Trophoblast cell (in vitro differentiated cells and primary cell): Measurements from ENCODE around the gene TANK.

ENCODE experiments used
- DNase-seq, 2 donors: peaks; one replicate each; pipeline ENCODE4 v3.0.0-alpha.2; 2016
- H2AFZ ChIP-seq: 2 replicates; pipeline ENCODE4 v1.6.1; 2013; ENCODE audit warnings: low read length, moderate library complexity, mild to moderate bottlenecking; ENCODE audit not compliant: insufficient read depth, poor library complexity
- H2AK5ac ChIP-seq: 2 replicates; pipeline ENCODE4 v1.6.1; 2013; ENCODE audit warnings: mild to moderate bottlenecking, low read length
- H2BK120ac ChIP-seq: 2 replicates; pipeline ENCODE4 v1.6.1; 2013; ENCODE audit warnings: low read length, mild to moderate bottlenecking, moderate library complexity; ENCODE audit not compliant: insufficient read depth, poor library complexity
- H2BK12ac ChIP-seq: 2 replicates; pipeline ENCODE4 v1.6.1; 2013; ENCODE audit warnings: mild to moderate bottlenecking, low read length, moderate library complexity
- H2BK5ac ChIP-seq: 2 replicates; pipeline ENCODE4 v1.6.1; 2013; ENCODE audit warnings: low read length, low read depth, moderate library complexity, mild to moderate bottlenecking; ENCODE audit not compliant: poor library complexity
- H3K14ac ChIP-seq: 2 replicates; pipeline ENCODE4 v1.6.1; 2013; ENCODE audit warnings: mild to moderate bottlenecking, low read length
- H3K18ac ChIP-seq: 2 replicates; pipeline ENCODE4 v1.6.1; 2013; ENCODE audit warnings: mild to moderate bottlenecking, low read length
- H3K23ac ChIP-seq: 2 replicates; pipeline ENCODE4 v1.6.1; 2013; ENCODE audit warnings: low read length
- H3K27ac ChIP-seq: 2 replicates; pipeline ENCODE4 v1.5.1; 2013; ENCODE audit warnings: low read depth, mild to moderate bottlenecking, inconsistent platforms, low read length, moderate library complexity
- H3K27me3 ChIP-seq: 2 replicates; pipeline ENCODE4 v1.6.1; 2013; ENCODE audit warnings: inconsistent platforms, mild to moderate bottlenecking, low read length, moderate library complexity; ENCODE audit not compliant: insufficient read depth
- H3K36me3 ChIP-seq, 2 experiments: 1 replicate in 1 of 2; 2 replicates in 1 of 2; pipeline ENCODE4 v1.6.1; 2013; ENCODE audit warnings: low read length in 2 of 2, mild to moderate bottlenecking in 2 of 2, moderate library complexity in 1 of 2; ENCODE audit not compliant: insufficient read depth in 2 of 2, control insufficient read depth in 1 of 2
- H3K4ac ChIP-seq: 2 replicates; pipeline ENCODE4 v1.6.1; 2013; ENCODE audit warnings: low read depth, mild to moderate bottlenecking, low read length, moderate library complexity
- H3K4me1 ChIP-seq, 2 experiments: 1 replicate in 1 of 2; 2 replicates in 1 of 2; pipeline ENCODE4 v1.6.1; 2013; ENCODE audit warnings: low read length in 2 of 2, mild to moderate bottlenecking in 2 of 2, moderate library complexity in 1 of 2; ENCODE audit not compliant: insufficient read depth in 2 of 2, control insufficient read depth in 1 of 2
- H3K4me2 ChIP-seq: 2 replicates; pipeline ENCODE4 v1.6.1; 2013; ENCODE audit warnings: inconsistent platforms, mild to moderate bottlenecking, low read length, moderate library complexity
- H3K4me3 ChIP-seq: 2 replicates; pipeline ENCODE4 v1.5.1; 2013; ENCODE audit warnings: mild to moderate bottlenecking, low read depth, low read length, inconsistent platforms
- H3K79me1 ChIP-seq: one replicate; pipeline ENCODE4 v1.6.1; 2013; ENCODE audit warnings: low read length
- H3K79me2 ChIP-seq: 2 replicates; pipeline ENCODE4 v1.6.1; 2013; ENCODE audit warnings: low read length, mild to moderate bottlenecking; ENCODE audit not compliant: control insufficient read depth, insufficient read depth, poor library complexity
- H3K9ac ChIP-seq: 2 replicates; pipeline ENCODE4 v1.6.1; 2013; ENCODE audit warnings: mild to moderate bottlenecking, low read length
- H3K9me3 ChIP-seq: 2 replicates; pipeline ENCODE4 v1.6.1; 2013; ENCODE audit warnings: low read depth, mild to moderate bottlenecking, control low read depth, inconsistent platforms, low read length; ENCODE audit not compliant: insufficient read depth
- H4K12ac ChIP-seq: 2 replicates; pipeline ENCODE4 v1.6.1; 2013; ENCODE audit warnings: low read depth, mild to moderate bottlenecking, low read length, moderate library complexity
- H4K8ac ChIP-seq: 2 replicates; pipeline ENCODE4 v1.6.1; 2013; ENCODE audit warnings: low read depth, mild to moderate bottlenecking, low read length, moderate library complexity
- H4K91ac ChIP-seq: one replicate; pipeline ENCODE4 v1.6.1; 2013; ENCODE audit warnings: low read depth, mild to moderate bottlenecking, low read length, moderate library complexity
- WGBS: extraction: QIAGEN DNeasy Blood & Tissue Kit; methylation state at CpG from one replicate; pipeline ENCODE4 v1.1.7; 2013; ENCODE audit warnings: missing lambda C conversion rate; ENCODE audit not compliant: insufficient read length, insufficient coverage; ENCODE audit errors: extremely low coverage; 5-methylcytosine and 5-hydroxymethylcytosine counted together

The TANK gene

DNA sequence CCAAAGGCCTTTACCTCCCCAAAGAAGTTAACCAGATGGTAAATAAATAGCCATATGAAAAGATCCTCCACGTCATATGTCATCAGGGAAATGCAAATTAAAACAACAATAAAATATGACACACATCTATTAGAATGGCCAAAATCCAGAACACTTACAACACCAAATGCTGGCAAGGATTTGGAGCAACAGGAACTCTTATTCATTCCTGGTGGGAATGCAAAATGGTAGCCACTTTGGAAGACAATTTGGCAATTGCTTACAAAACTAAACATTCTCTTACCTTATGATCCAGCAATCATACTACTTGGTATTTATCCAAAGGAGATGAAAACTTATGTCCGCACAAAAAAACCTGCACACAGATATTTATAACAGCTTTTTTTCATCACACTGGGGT is 1.3 kb upstream of the TANK start:
- Histone ChIP-seq H3K23ac (no peak overlapping the region), H3K4me1 (no peaks in the 10 kb centered on the region), H3K27ac (no peak overlapping the region), H2BK120ac (no peak overlapping the region), H3K9me3 (no peaks in the 10 kb centered on the region), H4K12ac (no peak overlapping the region), H3K79me2 (peaks cover 7% of the 10 kb centered on the region), H4K8ac (no peak overlapping the region), H3K4me2 (no peak overlapping the region), H3K14ac (no peak overlapping the region), H2BK5ac (no peak overlapping the region), H4K91ac (no peak overlapping the region), H3K79me1 (peaks cover 7% of the 10 kb centered on the region), H3K27me3 (no peaks in the 10 kb centered on the region), H3K4me3 (no peak overlapping the region), H3K4ac (no peak overlapping the region), H2BK12ac (no peak overlapping the region), H3K36me3 (no peaks in the 10 kb centered on the region), H3K9ac (no peak overlapping the region), H2AFZ (no peak overlapping the region), H3K18ac (no peak overlapping the region), H2AK5ac (no peak overlapping the region)
- DNase-seq, result no peak
- no CpG with 5 or more reads among the region's 2 CpGs for WGBS

DNA sequence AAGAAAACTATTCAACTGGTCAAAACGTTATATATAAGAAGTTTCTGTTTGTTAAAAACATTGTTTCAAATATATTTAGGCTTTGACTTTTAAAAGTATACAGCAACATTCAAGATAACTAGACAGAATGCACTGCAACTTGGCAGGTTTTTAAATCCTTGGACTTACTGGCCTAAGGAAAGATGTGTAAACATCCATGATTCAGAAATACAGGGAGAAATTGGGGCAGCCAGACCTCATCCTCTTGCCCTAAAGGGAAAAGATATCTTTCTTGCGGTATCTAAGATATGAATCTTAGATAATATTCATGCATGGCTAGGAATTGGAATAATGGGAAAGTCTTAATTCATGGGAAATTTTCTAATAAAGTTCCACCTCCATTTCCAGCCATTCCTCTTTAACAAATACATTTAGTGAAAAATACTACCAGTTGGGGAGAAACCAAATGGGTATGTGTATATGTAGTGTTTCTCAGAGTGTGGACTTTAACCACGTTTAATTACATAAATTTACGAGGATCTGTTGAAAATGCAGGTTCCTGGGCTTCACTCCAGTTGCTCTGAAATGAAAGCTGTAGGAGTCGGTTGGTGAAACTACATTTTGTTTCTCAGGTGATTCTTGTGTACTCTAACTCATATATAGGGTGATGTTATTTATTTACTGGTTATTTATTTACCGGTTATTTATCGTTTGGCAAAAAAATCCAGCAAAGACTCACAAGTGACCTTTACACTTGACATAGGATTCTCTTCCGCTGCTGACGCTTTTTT is 587 bp upstream of the TANK start:
- Histone ChIP-seq H3K36me3 (no peaks in the 10 kb centered on the region), H3K79me2 (peaks cover 7% of the 10 kb centered on the region), H3K23ac (no peak overlapping the region), H3K14ac (no peak overlapping the region), H3K79me1 (peaks cover 7% of the 10 kb centered on the region), H3K9ac (no peak overlapping the region), H2BK120ac (no peak overlapping the region), H4K8ac (no peak overlapping the region), H2AK5ac (no peak overlapping the region), H2BK12ac (no peak overlapping the region), H3K27ac (no peak overlapping the region), H4K12ac (no peak overlapping the region), H3K4me3 (no peak overlapping the region), H3K27me3 (no peaks in the 10 kb centered on the region), H3K4ac (no peak overlapping the region), H3K4me2 (peak overlapping the region; percentile 56), H4K91ac (no peak overlapping the region), H3K9me3 (no peaks in the 10 kb centered on the region), H3K4me1 (no peaks in the 10 kb centered on the region), H2AFZ (no peak overlapping the region), H2BK5ac (no peak overlapping the region), H3K18ac (no peak overlapping the region)
- no CpG with 5 or more reads among the region's 9 CpGs for WGBS
- peak in 1 of 2 donors; percentile 27 for DNase-seq

DNA sequence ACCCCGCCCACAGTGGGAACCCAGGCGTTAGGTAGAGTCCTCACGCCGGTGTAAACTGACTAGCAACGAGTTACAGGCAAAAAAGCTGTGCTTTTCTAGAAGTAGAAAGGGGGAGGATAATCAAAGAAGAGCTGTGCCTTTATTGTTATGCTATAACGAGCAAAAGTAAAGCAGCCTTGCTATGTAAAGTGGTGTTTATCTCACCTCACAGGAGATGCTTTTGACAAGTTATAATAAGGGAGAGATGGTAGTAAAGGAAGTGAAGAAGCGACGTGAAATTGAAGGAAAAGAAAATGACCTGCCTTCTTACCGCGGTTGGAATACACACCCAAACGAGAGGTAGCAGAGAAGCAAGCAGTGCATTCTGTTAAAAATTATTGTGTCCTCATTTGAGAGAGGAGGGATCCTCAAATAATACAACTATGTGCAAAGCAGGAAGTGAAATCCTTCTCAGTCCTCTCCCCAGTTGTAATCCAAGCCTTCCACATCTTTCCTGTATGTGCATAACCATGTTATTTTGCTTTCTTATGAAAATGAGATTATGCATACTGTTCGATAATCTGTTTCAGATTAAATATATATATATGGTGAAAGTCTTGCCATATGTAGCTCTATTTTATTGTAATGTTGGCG is 962 bp downstream of the TANK start:
- H3K36me3 ChIP-seq, result no peaks in the 10 kb centered on the region
- H3K27me3 ChIP-seq, result no peaks in the 10 kb centered on the region
- H2BK12ac ChIP-seq, result no peak overlapping the region
- H2AK5ac ChIP-seq, result no peak overlapping the region
- H3K79me2 ChIP-seq, result peaks cover 7% of the 10 kb centered on the region
- H4K91ac ChIP-seq, result no peak overlapping the region
- no peak overlapping the region for H3K23ac ChIP-seq
- peak overlapping the region; percentile 97 for H3K4me2 ChIP-seq
- H2BK120ac ChIP-seq, result no peak overlapping the region
- H4K12ac ChIP-seq, result no peak overlapping the region
- peaks cover 7% of the 10 kb centered on the region for H3K79me1 ChIP-seq
- peak overlapping the region; percentile 83 for H2BK5ac ChIP-seq
- peak overlapping the region; percentile 88 for H3K27ac ChIP-seq
- peak overlapping the region; percentile 6 for H3K4ac ChIP-seq
- no peak overlapping the region for H3K14ac ChIP-seq
- peak overlapping the region; percentile 87 for H4K8ac ChIP-seq
- H3K9ac ChIP-seq, result peak overlapping the region; percentile 91
- no CpG with 5 or more reads among the region's 13 CpGs for WGBS
- no peaks in the 10 kb centered on the region for H3K4me1 ChIP-seq
- peak overlapping the region; percentile 92 for H3K18ac ChIP-seq
- H2AFZ ChIP-seq, result no peak overlapping the region
- no peaks in the 10 kb centered on the region for H3K9me3 ChIP-seq
- DNase-seq, result no peak
- H3K4me3 ChIP-seq, result peak overlapping the region; percentile 92

DNA sequence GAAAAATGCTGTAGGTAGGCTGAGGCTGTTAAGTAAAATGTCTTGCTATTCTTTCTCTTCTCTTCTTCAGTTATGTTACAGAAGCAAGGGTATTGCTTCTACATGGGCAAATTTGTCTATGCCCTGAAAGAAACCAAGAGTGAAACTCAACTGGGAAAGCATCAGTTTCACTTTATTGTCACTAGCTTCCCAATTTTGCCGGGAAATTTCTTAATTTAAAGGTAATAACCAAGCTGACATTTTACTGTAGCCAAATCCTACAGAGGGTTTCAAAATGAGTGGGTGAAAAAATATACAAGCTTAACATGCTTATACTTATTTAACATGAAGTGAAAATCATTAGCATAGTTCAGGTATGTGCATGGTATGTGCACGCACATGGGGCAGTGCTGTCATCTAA is 3.2 kb downstream of the TANK start:
- no peaks in the 10 kb centered on the region for H3K4me1 ChIP-seq
- H2AK5ac ChIP-seq, result no peak overlapping the region
- no peak overlapping the region for H4K12ac ChIP-seq
- H2BK12ac ChIP-seq, result no peak overlapping the region
- peaks cover 7% of the 10 kb centered on the region for H3K79me1 ChIP-seq
- H3K9me3 ChIP-seq, result no peaks in the 10 kb centered on the region
- H3K14ac ChIP-seq, result no peak overlapping the region
- no peak overlapping the region for H2BK5ac ChIP-seq
- H3K4me2 ChIP-seq, result no peak overlapping the region
- H4K91ac ChIP-seq, result no peak overlapping the region
- H3K23ac ChIP-seq, result no peak overlapping the region
- no peak overlapping the region for H3K4ac ChIP-seq
- no peak overlapping the region for H4K8ac ChIP-seq
- no peak overlapping the region for H2AFZ ChIP-seq
- no peaks in the 10 kb centered on the region for H3K36me3 ChIP-seq
- H3K18ac ChIP-seq, result no peak overlapping the region
- no peak overlapping the region for H2BK120ac ChIP-seq
- DNase-seq, result no peak
- no CpG with 5 or more reads among the region's 2 CpGs for WGBS
- no peak overlapping the region for H3K4me3 ChIP-seq
- no peak overlapping the region for H3K9ac ChIP-seq
- H3K27ac ChIP-seq, result no peak overlapping the region
- no peaks in the 10 kb centered on the region for H3K27me3 ChIP-seq
- peaks cover 7% of the 10 kb centered on the region for H3K79me2 ChIP-seq
